Measurements from ENCODE around the gene METTL9.
"Not testable (repeated sequence)": the region's sequence is repeated elsewhere in the genome, so short reads cannot be mapped to it uniquely, and the experiment has no call there.

Gene METTL9

GRCh38 chr16:21597561-21598030 lies 1.8 kb upstream of the METTL9 start:
- DNase-seq (ENCODE audit: low read depth, low spot score): no peak
- no peak for TF ChIP-seq CTCF (IDR thresholded peaks at IDR 0.05; ENCODE audit: low read depth, low read length)
- in situ Hi-C loops (cut with HindIII; ENCODE audit: low sequenced_read_pairs): no loop called here
- no peak overlapping the region for H3K4me3 ChIP-seq (ENCODE audit: low read depth, low read length)

GRCh38 chr16:21598206-21598605 lies 1.2 kb upstream of the METTL9 start:
- DNase-seq (ENCODE audit: low read depth, low spot score): no peak
- TF ChIP-seq CTCF (IDR thresholded peaks at IDR 0.05; ENCODE audit: low read depth, low read length): no peak
- H3K4me3 ChIP-seq (ENCODE audit: low read depth, low read length): no peak overlapping the region
- in situ Hi-C loops (cut with HindIII; ENCODE audit: low sequenced_read_pairs): no loop called here

- in situ Hi-C loops (cut with HindIII; ENCODE audit: low sequenced_read_pairs): no loop called here
- DNase-seq (ENCODE audit: low read depth, low spot score): peak; percentile 24
- TF ChIP-seq CTCF (IDR thresholded peaks at IDR 0.05; ENCODE audit: low read depth, low read length): no peak
- peak overlapping the region; percentile 76 for H3K4me3 ChIP-seq (ENCODE audit: low read depth, low read length)
Observed at GRCh38 chr16:21598701-21599121, 666 bp upstream of the METTL9 start.

GRCh38 chr16:21600031-21600773 lies 825 bp downstream of the METTL9 start:
- in situ Hi-C loops (cut with HindIII; ENCODE audit: low sequenced_read_pairs): no loop called here
- peak overlapping the region; percentile 76 for H3K4me3 ChIP-seq (ENCODE audit: low read depth, low read length)
- peak; percentile 20 for DNase-seq (ENCODE audit: low read depth, low spot score)
- no peak for TF ChIP-seq CTCF (IDR thresholded peaks at IDR 0.05; ENCODE audit: low read depth, low read length)

- DNase-seq (ENCODE audit: low read depth, low spot score): no peak
- no peak overlapping the region for H3K4me3 ChIP-seq (ENCODE audit: low read depth, low read length)
- TF ChIP-seq CTCF (IDR thresholded peaks at IDR 0.05; ENCODE audit: low read depth, low read length): no peak
- in situ Hi-C loops (cut with HindIII; ENCODE audit: low sequenced_read_pairs): no loop called here
Observed at GRCh38 chr16:21602785-21603184, 3.4 kb downstream of the METTL9 start.

- TF ChIP-seq CTCF (IDR thresholded peaks at IDR 0.05; ENCODE audit: low read depth, low read length): no peak
- no peak overlapping the region for H3K4me3 ChIP-seq (ENCODE audit: low read depth, low read length)
- in situ Hi-C loops (cut with HindIII; ENCODE audit: low sequenced_read_pairs): no loop called here
Observed at GRCh38 chr16:21603928-21604327, 4.6 kb downstream of the METTL9 start.

GRCh38 chr16:21605848-21606247 lies 6.5 kb downstream of the METTL9 start:
- DNase-seq (ENCODE audit: low read depth, low spot score); in situ Hi-C loops (cut with HindIII; ENCODE audit: low sequenced_read_pairs); H3K4me3 ChIP-seq (ENCODE audit: low read depth, low read length): not testable (repeated sequence)

More at GRCh38 chr16:21603928-21604327, 4.6 kb downstream of the METTL9 start:
- peak; percentile 15 for DNase-seq (ENCODE audit: low read depth, low spot score)

Data from astrocyte of the spinal cord (primary cell).